ENCODE results near the gene HEMK1. TPM values are rescaled to one million over a fixed set of nuclear protein-coding genes. Genes with fewer than 3 reads are reported as not detected.

HEMK1 gene
- total RNA-seq, 1 experiment from 2014 or later, result 12.5 TPM

DNA sequence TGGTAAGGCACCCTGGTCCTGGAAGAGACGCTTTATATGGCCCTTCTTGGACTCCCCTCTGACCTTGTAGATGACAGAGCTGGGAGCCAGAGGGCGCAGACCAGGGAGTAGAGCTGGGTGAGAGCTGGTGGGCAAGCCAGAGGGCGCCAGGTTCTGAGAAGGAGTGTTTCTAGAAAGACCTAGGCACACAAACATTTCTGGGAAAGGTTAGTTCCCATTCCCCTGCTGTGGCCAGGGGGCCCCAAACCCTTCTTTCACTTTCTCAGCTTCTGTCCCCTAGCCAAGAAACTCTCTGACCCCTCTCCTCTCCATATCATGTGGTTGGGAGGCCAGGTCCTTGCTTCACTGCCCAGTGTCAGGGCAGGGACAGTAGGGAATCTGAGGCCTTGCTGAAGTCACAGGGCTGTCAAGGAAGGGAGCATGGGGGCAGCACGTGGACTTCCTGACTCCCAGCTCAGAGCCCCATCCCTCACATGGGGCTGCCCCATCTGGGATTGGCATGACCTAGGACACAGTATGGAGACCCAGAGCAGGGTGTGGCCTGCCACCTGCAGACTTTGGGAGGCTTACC, 3.6 kb downstream of the HEMK1 start:
- TF ChIP-seq, protein P1, sequence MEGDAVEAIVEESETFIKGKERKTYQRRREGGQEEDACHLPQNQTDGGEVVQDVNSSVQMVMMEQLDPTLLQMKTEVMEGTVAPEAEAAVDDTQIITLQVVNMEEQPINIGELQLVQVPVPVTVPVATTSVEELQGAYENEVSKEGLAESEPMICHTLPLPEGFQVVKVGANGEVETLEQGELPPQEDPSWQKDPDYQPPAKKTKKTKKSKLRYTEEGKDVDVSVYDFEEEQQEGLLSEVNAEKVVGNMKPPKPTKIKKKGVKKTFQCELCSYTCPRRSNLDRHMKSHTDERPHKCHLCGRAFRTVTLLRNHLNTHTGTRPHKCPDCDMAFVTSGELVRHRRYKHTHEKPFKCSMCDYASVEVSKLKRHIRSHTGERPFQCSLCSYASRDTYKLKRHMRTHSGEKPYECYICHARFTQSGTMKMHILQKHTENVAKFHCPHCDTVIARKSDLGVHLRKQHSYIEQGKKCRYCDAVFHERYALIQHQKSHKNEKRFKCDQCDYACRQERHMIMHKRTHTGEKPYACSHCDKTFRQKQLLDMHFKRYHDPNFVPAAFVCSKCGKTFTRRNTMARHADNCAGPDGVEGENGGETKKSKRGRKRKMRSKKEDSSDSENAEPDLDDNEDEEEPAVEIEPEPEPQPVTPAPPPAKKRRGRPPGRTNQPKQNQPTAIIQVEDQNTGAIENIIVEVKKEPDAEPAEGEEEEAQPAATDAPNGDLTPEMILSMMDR (conservative IDR thresholded peaks at IDR 0.05), result no peak

More for the DNA sequence above, 3.6 kb downstream of the HEMK1 start:
- Histone ChIP-seq H2BK12ac (ENCODE audit: insufficient read length, low read depth, low read length) (no peak overlapping the region), H3K27me3 (ENCODE audit: insufficient read depth, low read length) (no peaks in the 10 kb centered on the region), H4K5ac (ENCODE audit: insufficient read length, low read depth, low read length) (no peak overlapping the region), H2BK5ac (ENCODE audit: insufficient read length, low read length) (no peak overlapping the region), H3T11ph (ENCODE audit: low read length) (no peak overlapping the region), H3K9ac (ENCODE audit: extremely low read depth, insufficient read length, low read length) (no peak overlapping the region), H3K27ac (ENCODE audit: insufficient read length, low read depth, low read length) (no peak overlapping the region), H3K4ac (ENCODE audit: low read depth, low read length) (no peak overlapping the region), H2BK15ac (ENCODE audit: low read depth, low read length) (no peak overlapping the region), H2BK120ac (ENCODE audit: low read depth, low read length, poor library complexity, severe bottlenecking) (no peak overlapping the region), H3K18ac (ENCODE audit: insufficient read length, low read depth, low read length) (no peak overlapping the region), H3K23me2 (ENCODE audit: insufficient read length, low read depth, low read length, poor library complexity, severe bottlenecking) (peaks cover 2% of the 10 kb centered on the region), H3K79me2 (ENCODE audit: insufficient read depth, low read length) (no peaks in the 10 kb centered on the region), H4K8ac (replicated peaks; ENCODE audit: insufficient read length, low read depth, low read length) (no peak overlapping the region), H4K20me1 (ENCODE audit: control insufficient read depth, insufficient read depth, insufficient read length) (no peaks in the 10 kb centered on the region), H4K91ac (ENCODE audit: insufficient read length, low read depth, low read length) (no peak overlapping the region), H3K9me3 (ENCODE audit: control insufficient read depth, low read depth, low read length) (no peaks in the 10 kb centered on the region), H3K56ac (ENCODE audit: insufficient read length, low read depth, low read length) (no peak overlapping the region), H3K79me1 (ENCODE audit: insufficient read depth, low read depth, low read length, poor library complexity, severe bottlenecking) (no peaks in the 10 kb centered on the region), H3K14ac (ENCODE audit: insufficient read depth, low read length) (no peak overlapping the region), H3K4me1 (ENCODE audit: insufficient read depth, low read length) (no peaks in the 10 kb centered on the region), H2AFZ (ENCODE audit: low read length) (no peak overlapping the region), H3K4me2 (ENCODE audit: insufficient read depth, insufficient read length, low read length) (no peak overlapping the region), H3K23ac (ENCODE audit: insufficient read length, low read depth, low read length) (no peak overlapping the region), H2BK20ac (ENCODE audit: low read depth, low read length, poor library complexity, severe bottlenecking) (no peak overlapping the region), H2AK5ac (ENCODE audit: insufficient read length, low read length) (no peak overlapping the region)
- Mint-ChIP-seq H3K27me3 (ENCODE audit: low read depth) (no peaks in the 10 kb centered on the region), H3K36me3 (ENCODE audit: insufficient read depth in 1 of 3, low read depth in 3 of 3) (peaks cover 0 to 4% (median 1%) of the 10 kb centered on the region in 3 experiments; a peak in 2 of 7 replicates), H3K9me3 (no peaks in the 10 kb centered on the region), H3K4me1 (peaks cover 0 to 9% of the 10 kb centered on the region in 2 experiments), H3K27ac (no peak overlapping the region), H3K4me3 (no peak overlapping the region; a peak in 1 of 5 replicates)
- no peak for DNase-seq
- WGBS (ENCODE audit: extremely low coverage, insufficient read length, low lambda C conversion rate), result no CpG with 5 or more reads among the region's 4 CpGs

Measured in H9 (cell line).